HepG2 (cell line): ENCODE measurements around the gene PDSS2. TPM values are rescaled to one million over a fixed set of nuclear protein-coding genes. Genes with fewer than 3 reads are reported as not detected.

Experiments used
- DMTF1 ChIP-seq: sonication (generic); formaldehyde crosslinking; IDR thresholded peaks from 2 replicates; pipeline ENCODE4 v1.4.0; 2020; ENCODE audit warnings: mild to moderate bottlenecking, missing genetic modification reagents
- EED ChIP-seq: sonication (generic); formaldehyde crosslinking; IDR thresholded peaks from 2 replicates; pipeline ENCODE4 v1.5.0; 2020; ENCODE audit warnings: mild to moderate bottlenecking, missing genetic modification reagents
- HINFP ChIP-seq: sonication (generic); formaldehyde crosslinking; IDR thresholded peaks from 2 replicates; pipeline ENCODE4 v1.4.0; 2020; ENCODE audit warnings: low read depth, mild to moderate bottlenecking, missing genetic modification reagents
- HNRNPK ChIP-seq: fragments of 200-400 bp; formaldehyde crosslinking; IDR thresholded peaks from 2 replicates; pipeline ENCODE4 v1.6.1; 2018; ENCODE audit warnings: low read length, low read depth, moderate library complexity, mild to moderate bottlenecking; ENCODE audit not compliant: poor library complexity, severe bottlenecking
- IRF9 ChIP-seq: sonication (generic); formaldehyde crosslinking; IDR thresholded peaks from 2 replicates; pipeline ENCODE4 v1.8.0; 2022; ENCODE audit warnings: missing genetic modification reagents, mild to moderate bottlenecking, borderline replicate concordance
- NRL ChIP-seq: sonication (generic); formaldehyde crosslinking; IDR thresholded peaks from 2 replicates; pipeline ENCODE4 v1.5.0; 2020; ENCODE audit warnings: missing genetic modification reagents, mild to moderate bottlenecking, moderate library complexity, borderline replicate concordance
- REPIN1 ChIP-seq: sonication (generic); formaldehyde crosslinking; IDR thresholded peaks from 2 replicates; pipeline ENCODE4 v1.8.0; 2022; ENCODE audit warnings: missing genetic modification reagents, low read depth, mild to moderate bottlenecking, borderline replicate concordance
- SMAD3 ChIP-seq: sonication (generic); formaldehyde crosslinking; IDR thresholded peaks from 2 replicates; pipeline ENCODE4 v1.4.0; 2020; ENCODE audit warnings: missing genetic modification reagents
- SNAPC2 ChIP-seq: sonication (generic); formaldehyde crosslinking; IDR thresholded peaks from 2 replicates; pipeline ENCODE4 v1.8.1; 2022; ENCODE audit warnings: mild to moderate bottlenecking, missing genetic modification reagents
- SNRNP70 ChIP-seq: fragments of 200-400 bp; formaldehyde crosslinking; IDR thresholded peaks from 2 replicates; pipeline ENCODE4 v1.6.1; 2017; ENCODE audit warnings: mild to moderate bottlenecking, low read depth, low read length, moderate library complexity
- SPEN ChIP-seq: sonication (generic); formaldehyde crosslinking; IDR thresholded peaks from 2 replicates; pipeline ENCODE4 v1.5.1; 2020; ENCODE audit warnings: low read depth, mild to moderate bottlenecking, missing genetic modification reagents
- TFAP4 ChIP-seq: sonication (generic); IDR thresholded peaks from 2 replicates; pipeline ENCODE4 v1.6.1; 2016; ENCODE audit warnings: low read depth, borderline replicate concordance
- THAP11 ChIP-seq: IDR thresholded peaks from 2 replicates; pipeline ENCODE4 v1.6.1; 2016; ENCODE audit warnings: missing biosample characterization, missing genetic modification reagents
- ZBTB37 ChIP-seq: sonication (generic); formaldehyde crosslinking; IDR thresholded peaks from 2 replicates; pipeline ENCODE4 v1.4.0; 2020; ENCODE audit warnings: mild to moderate bottlenecking, missing genetic modification reagents
- ZEB1 ChIP-seq: IDR thresholded peaks from 2 replicates; pipeline ENCODE4 v1.6.1; 2012; ENCODE audit warnings: mild to moderate bottlenecking, low read depth, inconsistent platforms; ENCODE audit not compliant: insufficient replicate concordance
- ZFP90 ChIP-seq: sonication (generic); formaldehyde crosslinking; IDR thresholded peaks from 2 replicates; pipeline ENCODE4 v1.8.0; 2022; ENCODE audit warnings: missing genetic modification reagents, mild to moderate bottlenecking, inconsistent platforms, borderline replicate concordance
- ZMAT5 ChIP-seq: sonication (generic); formaldehyde crosslinking; IDR thresholded peaks from 2 replicates; pipeline ENCODE4 v1.5.0; 2020; ENCODE audit warnings: mild to moderate bottlenecking, low read depth, missing genetic modification reagents, borderline replicate concordance
- ZNF296 ChIP-seq: sonication (generic); formaldehyde crosslinking; conservative IDR thresholded peaks from 2 replicates; pipeline ENCODE4 v1.5.0; 2020; ENCODE audit warnings: mild to moderate bottlenecking, missing genetic modification reagents
- ZNF33B ChIP-seq: sonication (generic); formaldehyde crosslinking; IDR thresholded peaks from 2 replicates; pipeline ENCODE4 v1.5.1; 2020; ENCODE audit warnings: mild to moderate bottlenecking, missing genetic modification reagents
- ZNF451 ChIP-seq: sonication (generic); formaldehyde crosslinking; IDR thresholded peaks from 2 replicates; pipeline ENCODE4 v1.5.0; 2020; ENCODE audit warnings: mild to moderate bottlenecking, missing genetic modification reagents
- ZNF616 ChIP-seq: sonication (generic); formaldehyde crosslinking; IDR thresholded peaks from 2 replicates; pipeline ENCODE4 v1.5.0; 2020; ENCODE audit warnings: low read depth, mild to moderate bottlenecking, missing genetic modification reagents
- ZSCAN30 ChIP-seq: sonication (generic); formaldehyde crosslinking; IDR thresholded peaks from 2 replicates; pipeline ENCODE4 v1.5.0; 2020; ENCODE audit warnings: mild to moderate bottlenecking, missing genetic modification reagents
- polyA plus RNA-seq, 8 experiments: library from polyadenylated mRNA; depleted of rRNA in 3 of 8; stranded (reverse) in 7 of 8; unstranded in 1 of 8; fragments of >200 nt; fragmentation: Illumina TruSeq in 4 of 8; extraction: Trizol in 4 of 8; gene quantifications; 2 replicates each; pipeline versions ENCODE4 v1.2.1 to v1.2.3, GENCODE V29; 2011 to 2016; ENCODE audit warnings: low read depth in 4 of 8, missing spikeins in 1 of 8, mixed read lengths in 1 of 8; ENCODE audit not compliant: insufficient read depth in 1 of 8
- total RNA-seq, 5 experiments: library from RNA; depleted of rRNA; stranded (reverse); fragments of >200 nt; fragmentation: Illumina TruSeq; extraction: Trizol; gene quantifications; 2 replicates each; pipeline ENCODE4 v1.2.3, GENCODE V29; 2016; ENCODE audit warnings: low read depth in 1 of 5

The PDSS2 gene
- total and polyA plus RNA-seq, 2 of the 13 experiments (the other 11 are each of a cell fraction or from before 2014, with no cell fraction given), result 16.2 to 17.0 TPM

- no peak for TF ChIP-seq TFAP4
- no peak for TF ChIP-seq ZMAT5 (CRISPR knock-in tag)
- no peak for TF ChIP-seq ZBTB37
- no peak for TF ChIP-seq SMAD3 (CRISPR knock-in tag)
- no peak for TF ChIP-seq ZEB1
- no peak for TF ChIP-seq THAP11
- no peak; the same call in 1 of the 2 replicates for TF ChIP-seq REPIN1 (CRISPR knock-in tag)
- TF ChIP-seq NRL (CRISPR knock-in tag), result peak; percentile 74; the same call in 1 of the 2 replicates
- no peak for TF ChIP-seq SNAPC2 (CRISPR knock-in tag)
- 0 out of 2 replicates have a peak, but pooled peaks have one; percentile 31 for TF ChIP-seq ZNF33B (CRISPR knock-in tag)
- TF ChIP-seq ZNF451, result no peak
- TF ChIP-seq SPEN, result no peak
- no peak for TF ChIP-seq ZNF296 (CRISPR knock-in tag)
- TF ChIP-seq IRF9 (CRISPR knock-in tag), result no peak
- TF ChIP-seq HINFP (CRISPR knock-in tag), result peak; percentile 40; the same call in 1 of the 2 replicates
- no peak; the same call in 1 of the 2 replicates for TF ChIP-seq ZFP90
- no peak for TF ChIP-seq ZNF616
- no peak for TF ChIP-seq ZSCAN30 (CRISPR knock-in tag)
- peak; percentile 42 for TF ChIP-seq HNRNPK
- no peak for TF ChIP-seq EED (CRISPR knock-in tag)
- 0 out of 2 replicates have a peak, but pooled peaks have one; percentile 60 for TF ChIP-seq DMTF1 (CRISPR knock-in tag)
- TF ChIP-seq SNRNP70, result no peak
Observed at GRCh38 chr6:107115695-107116327, 343.6 kb downstream of the PDSS2 start (continued).
